ENCODE measurements around the gene ZNF750. TPM values are rescaled to one million over a fixed set of nuclear protein-coding genes. Genes with fewer than 3 reads are reported as not detected.

The ZNF750 gene
- total and polyA plus RNA-seq, 10 of the 15 experiments (the other 5 are each of a cell fraction or from before 2014, with no cell fraction given), result 0.06 TPM; not detected in 9

GRCh38 chr17:82859431-82860403 is 19.9 kb upstream of the ZNF750 start (continued):
- TF ChIP-seq, protein P1, sequence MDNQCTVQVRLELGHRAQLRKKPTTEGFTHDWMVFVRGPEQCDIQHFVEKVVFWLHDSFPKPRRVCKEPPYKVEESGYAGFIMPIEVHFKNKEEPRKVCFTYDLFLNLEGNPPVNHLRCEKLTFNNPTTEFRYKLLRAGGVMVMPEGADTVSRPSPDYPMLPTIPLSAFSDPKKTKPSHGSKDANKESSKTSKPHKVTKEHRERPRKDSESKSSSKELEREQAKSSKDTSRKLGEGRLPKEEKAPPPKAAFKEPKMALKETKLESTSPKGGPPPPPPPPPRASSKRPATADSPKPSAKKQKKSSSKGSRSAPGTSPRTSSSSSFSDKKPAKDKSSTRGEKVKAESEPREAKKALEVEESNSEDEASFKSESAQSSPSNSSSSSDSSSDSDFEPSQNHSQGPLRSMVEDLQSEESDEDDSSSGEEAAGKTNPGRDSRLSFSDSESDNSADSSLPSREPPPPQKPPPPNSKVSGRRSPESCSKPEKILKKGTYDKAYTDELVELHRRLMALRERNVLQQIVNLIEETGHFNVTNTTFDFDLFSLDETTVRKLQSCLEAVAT (IDR thresholded peaks at IDR 0.05), result peak; percentile 51; the same call in 1 of the 2 replicates
- TF ChIP-seq BRCA1 (IDR thresholded peaks at IDR 0.05; ENCODE audit: low read depth, low read length) (no peak), RBBP5 (conservative IDR thresholded peaks at IDR 0.05) (no peak), PKNOX1 (IDR thresholded peaks at IDR 0.05) (peak; percentile 5; the same call in 1 of the 2 replicates), RAD51 (IDR thresholded peaks at IDR 0.05) (no peak), CHD2 (IDR thresholded peaks at IDR 0.05; ENCODE audit: borderline replicate concordance, low read depth, low read length) (peak; percentile 56; the same call in 1 of the 2 replicates), BCLAF1 (IDR thresholded peaks at IDR 0.05) (no peak), IRF3 (IDR thresholded peaks at IDR 0.05) (no peak), ZBED1 (IDR thresholded peaks at IDR 0.05; ENCODE audit: borderline replicate concordance) (no peak), IKZF1 (conservative IDR thresholded peaks at IDR 0.05) (peak; percentile 63), KDM1A (IDR thresholded peaks at IDR 0.05; ENCODE audit: borderline replicate concordance) (no peak), ATF2 (IDR thresholded peaks at IDR 0.05; ENCODE audit: low read length) (no peak), IRF4 (IDR thresholded peaks at IDR 0.05; ENCODE audit: low read depth, low read length) (no peak), NR2C1 (IDR thresholded peaks at IDR 0.05) (no peak), SIX5 (IDR thresholded peaks at IDR 0.05; ENCODE audit: low read depth, low read length, severe bottlenecking) (no peak), CREM (IDR thresholded peaks at IDR 0.05; ENCODE audit: low read depth) (no peak), SUZ12 (IDR thresholded peaks at IDR 0.05; ENCODE audit: unreplicated experiment) (no peak)
- TF ChIP-seq, protein P2, sequence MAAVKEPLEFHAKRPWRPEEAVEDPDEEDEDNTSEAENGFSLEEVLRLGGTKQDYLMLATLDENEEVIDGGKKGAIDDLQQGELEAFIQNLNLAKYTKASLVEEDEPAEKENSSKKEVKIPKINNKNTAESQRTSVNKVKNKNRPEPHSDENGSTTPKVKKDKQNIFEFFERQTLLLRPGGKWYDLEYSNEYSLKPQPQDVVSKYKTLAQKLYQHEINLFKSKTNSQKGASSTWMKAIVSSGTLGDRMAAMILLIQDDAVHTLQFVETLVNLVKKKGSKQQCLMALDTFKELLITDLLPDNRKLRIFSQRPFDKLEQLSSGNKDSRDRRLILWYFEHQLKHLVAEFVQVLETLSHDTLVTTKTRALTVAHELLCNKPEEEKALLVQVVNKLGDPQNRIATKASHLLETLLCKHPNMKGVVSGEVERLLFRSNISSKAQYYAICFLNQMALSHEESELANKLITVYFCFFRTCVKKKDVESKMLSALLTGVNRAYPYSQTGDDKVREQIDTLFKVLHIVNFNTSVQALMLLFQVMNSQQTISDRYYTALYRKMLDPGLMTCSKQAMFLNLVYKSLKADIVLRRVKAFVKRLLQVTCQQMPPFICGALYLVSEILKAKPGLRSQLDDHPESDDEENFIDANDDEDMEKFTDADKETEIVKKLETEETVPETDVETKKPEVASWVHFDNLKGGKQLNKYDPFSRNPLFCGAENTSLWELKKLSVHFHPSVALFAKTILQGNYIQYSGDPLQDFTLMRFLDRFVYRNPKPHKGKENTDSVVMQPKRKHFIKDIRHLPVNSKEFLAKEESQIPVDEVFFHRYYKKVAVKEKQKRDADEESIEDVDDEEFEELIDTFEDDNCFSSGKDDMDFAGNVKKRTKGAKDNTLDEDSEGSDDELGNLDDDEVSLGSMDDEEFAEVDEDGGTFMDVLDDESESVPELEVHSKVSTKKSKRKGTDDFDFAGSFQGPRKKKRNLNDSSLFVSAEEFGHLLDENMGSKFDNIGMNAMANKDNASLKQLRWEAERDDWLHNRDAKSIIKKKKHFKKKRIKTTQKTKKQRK (IDR thresholded peaks at IDR 0.05; ENCODE audit: low read depth, low read length), result no peak
